ENCODE measurements around the gene RIT2. TPM values are rescaled to one million over a fixed set of nuclear protein-coding genes. Genes with fewer than 3 reads are reported as not detected.

The RIT2 gene
- total RNA-seq, 4 donors from 2014 or later = not detected

GRCh38 chr18:42707080-42707479 lies 408.4 kb downstream of the RIT2 start:
- intact Hi-C loops (cut with DNase I) = no loop called here

GRCh38 chr18:42706618-42707017 lies 408.9 kb downstream of the RIT2 start:
- TF ChIP-seq CTCF (IDR thresholded peaks at IDR 0.05) (no peak), POLR2A (IDR thresholded peaks at IDR 0.05; ENCODE audit: low read depth) (no peak)
- Histone ChIP-seq H3K27me3 (no peaks in the 10 kb centered on the region), H3K36me3 (no peaks in the 10 kb centered on the region), H3K9me3 (no peaks in the 10 kb centered on the region), H3K4me1 (no peaks in the 10 kb centered on the region), H3K27ac (replicated peaks in 1 of 4) (no peak overlapping the region), H3K4me3 (no peak overlapping the region)
- DNase-seq (ENCODE audit: extremely low spot score) = no peak
- intact Hi-C loops (cut with DNase I) = no loop called here
- WGBS = 67% methylated on average over 8 of the region's 8 CpGs

More at GRCh38 chr18:42707080-42707479, 408.4 kb downstream of the RIT2 start:
- DNase-seq (ENCODE audit: extremely low spot score) = no peak
- H3K4me3 ChIP-seq = no peak overlapping the region
- no peak overlapping the region for H3K27ac ChIP-seq (replicated peaks in 1 of 4)
- no peaks in the 10 kb centered on the region for H3K27me3 ChIP-seq
- H3K9me3 ChIP-seq = no peaks in the 10 kb centered on the region
- H3K36me3 ChIP-seq = no peaks in the 10 kb centered on the region
- TF ChIP-seq CTCF (IDR thresholded peaks at IDR 0.05) (no peak), POLR2AphosphoS5 (IDR thresholded peaks at IDR 0.05) (no peak), POLR2A (IDR thresholded peaks at IDR 0.05; ENCODE audit: low read depth) (no peak), EP300 (IDR thresholded peaks at IDR 0.05) (no peak)
- WGBS = 84% methylated on average over 1 of the region's 1 CpG
- no peaks in the 10 kb centered on the region for H3K4me1 ChIP-seq

GRCh38 chr18:42706029-42706608 lies 409.4 kb downstream of the RIT2 start:
- Histone ChIP-seq H3K4me3 (no peak overlapping the region), H3K9me3 (no peaks in the 10 kb centered on the region), H3K27me3 (no peaks in the 10 kb centered on the region), H3K36me3 (no peaks in the 10 kb centered on the region), H3K4me1 (no peaks in the 10 kb centered on the region), H3K27ac (replicated peaks in 1 of 4) (no peak overlapping the region)
- DNase-seq (ENCODE audit: extremely low spot score) = no peak
- intact Hi-C loops (cut with DNase I) = no loop called here
- 84% methylated on average over 4 of the region's 4 CpGs for WGBS
- TF ChIP-seq EP300 (IDR thresholded peaks at IDR 0.05) = no peak
- no peak for TF ChIP-seq CTCF (IDR thresholded peaks at IDR 0.05)
- TF ChIP-seq POLR2A (IDR thresholded peaks at IDR 0.05; ENCODE audit: low read depth) = no peak
- no peak for TF ChIP-seq POLR2AphosphoS5 (IDR thresholded peaks at IDR 0.05)

Other genes with a start within 250 kb of the RIT2 start
- 1 to 10 TPM in 2 of 4 donors, under 1 TPM in 2; 0.69 to 2.2 (median 1.00) TPM for gene SYT4, start 161.8 kb upstream of the RIT2 start, total RNA-seq

Measured in esophagus muscularis mucosa (tissue), 4 donors.